H9 (cell line): ENCODE results near the gene ADAMTS3. TPM values are rescaled to one million over a fixed set of nuclear protein-coding genes. Genes with fewer than 3 reads are reported as not detected.

Experiments
- DNase-seq: peaks from one replicate; pipeline ENCODE4 v3.0.0-alpha.2; 2017
- H2AFZ ChIP-seq: one replicate; pipeline ENCODE4 v1.6.1; 2013; ENCODE audit warnings: mild to moderate bottlenecking, low read length, control low read depth, moderate library complexity
- H2AK5ac ChIP-seq: 2 replicates; pipeline ENCODE4 v1.6.1; 2013; ENCODE audit warnings: low read length, control low read depth, mixed read lengths; ENCODE audit not compliant: insufficient read length
- H2BK120ac ChIP-seq: one replicate; pipeline ENCODE4 v1.6.1; 2013; ENCODE audit warnings: low read depth, mild to moderate bottlenecking, low read length, control low read depth, inconsistent platforms; ENCODE audit not compliant: poor library complexity, severe bottlenecking
- H2BK12ac ChIP-seq: 2 replicates; pipeline ENCODE4 v1.6.1; 2013; ENCODE audit warnings: low read length, control low read depth, mixed read lengths, low read depth; ENCODE audit not compliant: insufficient read length
- H2BK15ac ChIP-seq: 2 replicates; pipeline ENCODE4 v1.6.1; 2013; ENCODE audit warnings: low read depth, low read length, control low read depth
- H2BK20ac ChIP-seq: one replicate; pipeline ENCODE4 v1.6.1; 2013; ENCODE audit warnings: low read depth, mild to moderate bottlenecking, low read length, control low read depth, inconsistent platforms; ENCODE audit not compliant: poor library complexity, severe bottlenecking
- H2BK5ac ChIP-seq: 2 replicates; pipeline ENCODE4 v1.6.1; 2013; ENCODE audit warnings: low read length, control low read depth, mixed read lengths; ENCODE audit not compliant: insufficient read length
- H3K14ac ChIP-seq: 2 replicates; pipeline ENCODE4 v1.6.1; 2013; ENCODE audit warnings: low read length, control low read depth; ENCODE audit not compliant: insufficient read depth
- H3K18ac ChIP-seq: 2 replicates; pipeline ENCODE4 v1.6.1; 2013; ENCODE audit warnings: low read depth, mild to moderate bottlenecking, mixed read lengths, low read length, control low read depth; ENCODE audit not compliant: insufficient read length
- H3K23ac ChIP-seq: 2 replicates; pipeline ENCODE4 v1.6.1; 2013; ENCODE audit warnings: low read length, control low read depth, mixed read lengths, low read depth; ENCODE audit not compliant: insufficient read length
- H3K23me2 ChIP-seq: 2 replicates; pipeline ENCODE4 v1.6.1; 2013; ENCODE audit warnings: low read depth, mild to moderate bottlenecking, mixed read lengths, low read length, control low read depth; ENCODE audit not compliant: insufficient read length, poor library complexity, severe bottlenecking
- H3K27ac ChIP-seq: 2 replicates; pipeline ENCODE4 v1.5.1; 2013; ENCODE audit warnings: low read length, control low read depth, mixed read lengths, low read depth; ENCODE audit not compliant: insufficient read length
- H3K27me3 ChIP-seq: 2 replicates; pipeline ENCODE4 v1.6.1; 2013; ENCODE audit warnings: low read length, control low read depth, inconsistent platforms; ENCODE audit not compliant: insufficient read depth
- H3K4ac ChIP-seq: 2 replicates; pipeline ENCODE4 v1.6.1; 2013; ENCODE audit warnings: low read depth, mild to moderate bottlenecking, control low read depth, inconsistent platforms, low read length, moderate library complexity
- H3K4me1 ChIP-seq: 2 replicates; pipeline ENCODE4 v1.6.1; 2013; ENCODE audit warnings: low read length, control low read depth, inconsistent platforms; ENCODE audit not compliant: insufficient read depth
- H3K4me2 ChIP-seq: 2 replicates; pipeline ENCODE4 v1.6.1; 2013; ENCODE audit warnings: low read length, control low read depth, mixed read lengths; ENCODE audit not compliant: insufficient read length, insufficient read depth
- H3K56ac ChIP-seq: 2 replicates; pipeline ENCODE4 v1.6.1; 2013; ENCODE audit warnings: low read depth, mild to moderate bottlenecking, mixed read lengths, low read length, control low read depth; ENCODE audit not compliant: insufficient read length
- H3K79me1 ChIP-seq: 2 replicates; pipeline ENCODE4 v1.6.1; 2013; ENCODE audit warnings: low read depth, mild to moderate bottlenecking, moderate library complexity, low read length, control low read depth, inconsistent platforms; ENCODE audit not compliant: insufficient read depth, poor library complexity, severe bottlenecking
- H3K79me2 ChIP-seq: 2 replicates; pipeline ENCODE4 v1.6.1; 2013; ENCODE audit warnings: low read length, control low read depth, inconsistent platforms; ENCODE audit not compliant: insufficient read depth
- H3K9ac ChIP-seq: 2 replicates; pipeline ENCODE4 v1.6.1; 2013; ENCODE audit warnings: low read length, control low read depth, mixed read lengths; ENCODE audit not compliant: insufficient read length; ENCODE audit errors: extremely low read depth
- H3K9me3 ChIP-seq: one replicate; pipeline ENCODE4 v1.6.1; 2013; ENCODE audit warnings: low read depth, low read length, inconsistent platforms; ENCODE audit not compliant: control insufficient read depth
- H3T11ph ChIP-seq: one replicate; pipeline ENCODE4 v1.6.1; 2013; ENCODE audit warnings: mild to moderate bottlenecking, low read length, control low read depth, inconsistent platforms
- H4K20me1 ChIP-seq: one replicate; pipeline ENCODE4 v1.6.1; 2013; ENCODE audit not compliant: control insufficient read depth, insufficient read length, insufficient read depth
- H4K5ac ChIP-seq: 2 replicates; pipeline ENCODE4 v1.6.1; 2013; ENCODE audit warnings: low read depth, mild to moderate bottlenecking, mixed read lengths, low read length, control low read depth; ENCODE audit not compliant: insufficient read length
- H4K8ac ChIP-seq: replicated peaks from 2 replicates; pipeline ENCODE4 v1.6.1; 2013; ENCODE audit warnings: low read length, control low read depth, mixed read lengths, low read depth; ENCODE audit not compliant: insufficient read length
- H4K91ac ChIP-seq: 2 replicates; pipeline ENCODE4 v1.6.1; 2013; ENCODE audit warnings: low read depth, mild to moderate bottlenecking, moderate library complexity, mixed read lengths, low read length, control low read depth; ENCODE audit not compliant: insufficient read length
- H3K27ac Mint-ChIP-seq, 3 experiments: 2 replicates in 2 of 3; 3 replicates in 1 of 3; pipeline ENCODE4 v1.8.0; 2020 to 2021; ENCODE audit warnings: mixed read lengths in 3 of 3, mild to moderate bottlenecking in 1 of 3, moderate library complexity in 1 of 3
- H3K27me3 Mint-ChIP-seq: 2 replicates; pipeline ENCODE4 v1.8.0; 2021; ENCODE audit warnings: low read depth, mild to moderate bottlenecking, moderate library complexity, mixed read lengths
- H3K36me3 Mint-ChIP-seq, 3 experiments: 2 replicates in 2 of 3; 3 replicates in 1 of 3; pipeline ENCODE4 v1.8.0; 2020 to 2021; ENCODE audit warnings: low read depth in 3 of 3, mixed read lengths in 3 of 3; ENCODE audit not compliant: insufficient read depth in 1 of 3
- H3K4me1 Mint-ChIP-seq, 2 experiments: 2 replicates each; pipeline ENCODE4 v1.8.0; 2020; ENCODE audit warnings: mixed read lengths in 2 of 2
- H3K4me3 Mint-ChIP-seq, 2 experiments: 2 replicates in 1 of 2; 3 replicates in 1 of 2; pipeline ENCODE4 v1.8.0; 2020 to 2021; ENCODE audit warnings: mild to moderate bottlenecking in 2 of 2, mixed read lengths in 2 of 2, moderate library complexity in 1 of 2
- H3K9me3 Mint-ChIP-seq, 2 experiments: 2 replicates in 1 of 2; 3 replicates in 1 of 2; pipeline ENCODE4 v1.8.0; 2020; ENCODE audit warnings: mild to moderate bottlenecking in 2 of 2, mixed read lengths in 2 of 2, moderate library complexity in 1 of 2
- CTCF ChIP-seq: fragments of 200-600 bp; sonication (generic); conservative IDR thresholded peaks from 3 replicates; pipeline ENCODE4 v1.8.0; 2021; ENCODE audit warnings: antibody characterized with exemption, mild to moderate bottlenecking
- WGBS: extraction: QIAGEN DNeasy Blood & Tissue Kit; methylation state at CpG from one replicate; pipeline ENCODE4 v1.1.7; 2013; ENCODE audit warnings: missing lambda C conversion rate, low lambda C conversion rate, mixed read lengths; ENCODE audit not compliant: insufficient read length; ENCODE audit errors: extremely low coverage; 5-methylcytosine and 5-hydroxymethylcytosine counted together
- total RNA-seq: library from RNA; stranded (reverse); gene quantifications from 2 replicates; pipeline ENCODE4 v1.2.1, GENCODE V29; 2021

ADAMTS3 gene
- total RNA-seq, 1 experiment from 2014 or later: 1.1 TPM

- no peak overlapping the region for H2BK15ac ChIP-seq
- H2BK120ac ChIP-seq: no peak overlapping the region
- H3K4me2 ChIP-seq: no peak overlapping the region
- no peak overlapping the region for H3K14ac ChIP-seq
- no peak for TF ChIP-seq CTCF
- no peak overlapping the region for H4K8ac ChIP-seq
- H3K9ac ChIP-seq: no peak overlapping the region
- peaks cover 0 to 5% of the 10 kb centered on the region in 2 experiments; a peak in 1 of 4 replicates for H3K4me1 Mint-ChIP-seq
- no peaks in the 10 kb centered on the region for H3K36me3 Mint-ChIP-seq
- H2BK20ac ChIP-seq: no peak overlapping the region
- H4K91ac ChIP-seq: no peak overlapping the region
- H3K18ac ChIP-seq: no peak overlapping the region
- H4K20me1 ChIP-seq: no peaks in the 10 kb centered on the region
- WGBS: no CpG with 5 or more reads among the region's 7 CpGs
- H3K23me2 ChIP-seq: no peaks in the 10 kb centered on the region
- H3K79me1 ChIP-seq: no peaks in the 10 kb centered on the region
- no peaks in the 10 kb centered on the region for H3K27me3 Mint-ChIP-seq
- no peaks in the 10 kb centered on the region for H3K27me3 ChIP-seq
- H3K23ac ChIP-seq: no peak overlapping the region
- no peak overlapping the region for H3K56ac ChIP-seq
- H3K4me1 ChIP-seq: no peaks in the 10 kb centered on the region
- H3T11ph ChIP-seq: no peak overlapping the region
- H3K4me3 Mint-ChIP-seq: no peak overlapping the region
- no peak overlapping the region for H3K27ac Mint-ChIP-seq
- no peak overlapping the region for H2BK5ac ChIP-seq
- no peak overlapping the region for H2AK5ac ChIP-seq
- no peak overlapping the region for H2BK12ac ChIP-seq
- H4K5ac ChIP-seq: no peak overlapping the region
- no peak overlapping the region for H2AFZ ChIP-seq
- H3K9me3 Mint-ChIP-seq: no peaks in the 10 kb centered on the region
- H3K4ac ChIP-seq: no peak overlapping the region
- no peaks in the 10 kb centered on the region for H3K79me2 ChIP-seq
- no peak for DNase-seq
- H3K27ac ChIP-seq: no peak overlapping the region
- H3K9me3 ChIP-seq: no peaks in the 10 kb centered on the region
Measured at GRCh38 chr4:72318421-72319170, 250.4 kb downstream of the ADAMTS3 start.
